HUDEP-2 (cell line): ENCODE data around the gene NEAT1.

ENCODE experiments used
- DNase-seq, 76 experiments: peaks; one replicate each; lab custom pipeline; 2025; ENCODE audit not compliant: unreplicated experiment in 76 of 76; lab: John Stamatoyannopoulos, UW

NEAT1 gene

DNA sequence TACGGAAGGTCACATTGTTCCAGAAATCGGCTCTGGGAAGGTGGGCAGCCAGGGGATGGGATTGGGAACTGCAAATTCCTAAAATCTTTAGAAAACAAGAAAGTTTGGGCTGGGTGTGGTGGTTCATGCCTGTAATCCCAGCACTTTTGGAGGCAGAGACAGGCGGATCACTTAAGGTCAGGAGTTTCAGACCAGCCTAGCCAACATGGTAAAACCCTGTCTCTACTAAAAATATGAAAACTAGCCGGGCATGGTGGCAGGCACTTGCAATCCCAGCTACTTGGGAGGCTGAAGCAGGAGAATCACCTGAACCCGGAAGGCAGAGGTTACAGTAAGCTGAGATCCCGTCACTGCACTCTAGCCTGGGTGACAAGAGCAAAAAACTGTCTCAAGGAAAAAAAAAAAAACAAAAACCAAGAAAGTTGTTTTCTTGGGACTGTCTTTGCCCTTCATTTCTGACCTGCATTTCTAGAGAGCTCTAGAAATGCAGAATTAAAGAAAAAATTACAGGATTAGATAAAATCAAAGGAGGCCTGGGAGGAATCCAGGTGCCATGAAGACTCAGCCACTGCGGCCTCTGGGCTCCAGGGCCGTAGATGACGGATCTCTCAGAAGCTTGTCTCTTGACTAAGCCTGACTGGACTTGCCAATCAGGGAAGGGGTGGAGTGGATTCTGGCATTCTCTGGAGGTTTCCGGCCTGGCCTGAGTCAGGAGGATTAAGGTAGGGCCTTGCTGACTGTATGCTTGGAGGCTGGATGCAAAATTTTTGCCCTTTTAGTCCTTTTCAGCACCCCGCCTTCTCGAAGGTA is 71.0 kb downstream of the NEAT1 start:
- peak in 1 of 76 experiments; percentile 8 for DNase-seq
